GM18951 (cell line): ENCODE results near the gene ADAMTS16.

Experiments
- POLR2A ChIP-seq: IDR thresholded peaks from 4 replicates; pipeline ENCODE4 v1.6.1; 2011; ENCODE audit warnings: mild to moderate bottlenecking; ENCODE audit not compliant: insufficient read length, insufficient read depth; ENCODE audit errors: extremely low read depth
- in situ Hi-C: fragments of 300-500 bp; cut with MboI; formaldehyde crosslinking; loops from one replicate; pipeline ENCODE4 v1.12.0; 2022; ENCODE audit warnings: low sequenced_read_pairs, mixed read lengths, inconsistent platforms; ENCODE audit not compliant: unreplicated experiment

ADAMTS16 gene

DNA sequence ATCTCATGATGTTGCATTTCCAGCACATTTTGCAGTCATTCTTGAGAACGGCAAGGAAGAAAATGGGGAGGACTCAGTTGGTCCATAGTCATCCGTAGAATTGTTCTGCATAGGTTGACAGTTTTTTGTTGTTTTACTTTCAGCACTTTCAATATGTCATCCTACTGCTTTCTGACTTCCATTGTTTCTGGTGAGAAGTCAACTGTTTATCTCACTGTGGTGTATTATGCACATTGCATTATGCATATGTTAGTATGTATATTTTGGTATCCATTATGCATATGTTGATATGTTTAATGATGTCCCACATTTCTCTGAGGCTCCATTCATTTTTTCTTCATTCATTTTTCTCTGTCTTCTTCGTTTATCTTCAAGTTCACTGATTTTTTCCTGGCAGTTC, 10.5 kb downstream of the ADAMTS16 start:
- in situ Hi-C loops, result no loop called here

DNA sequence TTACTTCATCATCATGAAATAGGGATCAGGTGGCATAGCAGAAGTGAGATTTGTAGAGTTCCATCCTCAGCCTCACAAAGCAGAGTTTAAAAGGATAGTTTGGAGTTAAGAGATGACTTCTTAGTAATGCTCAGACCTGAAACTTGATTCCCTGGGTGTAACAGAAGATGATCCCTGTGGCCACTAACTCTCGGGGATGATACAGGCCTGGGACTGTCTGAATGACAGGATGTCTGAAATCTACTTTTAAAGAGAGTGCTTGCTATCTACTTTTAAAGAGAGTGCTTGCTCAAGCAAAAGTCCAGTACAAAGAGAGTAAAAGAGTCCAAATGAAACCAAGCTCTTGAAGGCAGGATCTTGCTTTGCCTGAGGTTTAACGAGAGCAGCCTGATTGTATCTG, 14.6 kb downstream of the ADAMTS16 start:
- TF ChIP-seq POLR2A, result no peak
- in situ Hi-C loops, result no loop called here

More for the DNA sequence above, 10.5 kb downstream of the ADAMTS16 start:
- TF ChIP-seq POLR2A, result no peak

DNA sequence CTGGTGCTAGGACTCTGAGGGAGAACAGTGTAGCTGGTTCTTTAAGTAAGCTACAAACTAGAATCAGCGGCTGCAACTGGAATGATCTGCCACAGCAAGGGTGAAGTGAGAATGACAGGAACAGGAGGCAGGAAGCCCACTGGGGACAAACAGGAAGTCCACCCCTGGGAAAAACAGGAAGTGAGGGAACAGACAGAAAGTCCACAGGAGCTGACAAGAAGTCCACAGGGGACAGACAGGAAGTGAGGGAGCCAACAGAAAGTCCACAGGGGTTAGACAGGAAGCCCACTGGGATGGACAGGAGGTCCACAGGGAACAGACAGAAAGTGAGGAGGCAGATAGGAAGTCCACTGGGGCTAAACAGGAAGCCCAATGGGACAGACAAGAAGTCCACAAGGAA, 15.5 kb downstream of the ADAMTS16 start:
- no peak for TF ChIP-seq POLR2A
- in situ Hi-C loops, result no loop called here

DNA sequence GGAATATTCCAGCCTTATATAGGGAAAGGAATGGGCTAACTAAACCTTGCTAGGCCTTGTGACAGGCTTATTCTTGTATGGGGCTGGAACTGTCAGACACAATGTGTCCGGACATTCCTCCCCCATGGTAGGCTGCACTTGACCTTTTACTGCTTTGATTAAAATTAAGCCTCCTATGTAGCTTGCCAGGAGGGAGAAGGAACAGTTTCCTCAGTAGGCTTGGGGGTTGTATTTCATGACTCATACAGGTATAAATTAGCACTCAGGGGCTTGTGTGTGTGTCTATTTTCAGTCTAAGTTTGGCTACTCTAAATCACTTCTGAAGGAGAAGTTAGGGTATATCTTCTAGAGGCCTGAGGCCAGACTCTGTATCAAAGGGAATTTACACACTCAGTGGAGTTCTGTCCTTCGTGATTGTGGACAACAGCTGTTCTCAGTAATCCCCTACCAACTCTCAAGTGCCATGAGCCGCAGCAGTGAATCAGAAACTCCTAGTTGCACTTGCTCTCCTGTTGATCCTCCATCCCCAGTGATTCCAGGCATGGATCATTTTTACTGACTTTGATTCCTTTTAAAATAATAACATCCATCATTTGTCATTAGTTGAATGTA, 16.4 kb downstream of the ADAMTS16 start:
- TF ChIP-seq POLR2A, result no peak
- in situ Hi-C loops, result no loop called here

DNA sequence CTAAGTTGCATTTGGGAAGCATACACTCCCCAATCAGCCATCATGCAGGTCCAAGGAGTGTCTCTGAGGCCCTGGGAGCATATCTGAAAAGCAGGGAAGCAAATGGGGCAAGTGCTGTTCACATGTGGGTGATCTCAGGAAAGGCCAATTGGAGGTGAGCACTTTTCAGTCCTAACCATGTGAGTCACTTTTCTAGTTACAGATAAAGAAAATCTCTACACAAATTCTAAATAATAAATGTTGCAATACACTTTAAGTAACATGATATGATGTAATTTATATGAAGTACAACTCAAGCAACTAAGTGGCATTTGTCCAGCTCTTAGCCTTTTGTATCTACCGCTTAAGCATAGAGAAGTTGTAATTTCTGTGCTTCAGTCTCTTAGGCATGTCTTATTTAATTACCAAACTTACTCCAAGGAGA, 18.4 kb downstream of the ADAMTS16 start:
- in situ Hi-C loops, result no loop called here
- no peak for TF ChIP-seq POLR2A

DNA sequence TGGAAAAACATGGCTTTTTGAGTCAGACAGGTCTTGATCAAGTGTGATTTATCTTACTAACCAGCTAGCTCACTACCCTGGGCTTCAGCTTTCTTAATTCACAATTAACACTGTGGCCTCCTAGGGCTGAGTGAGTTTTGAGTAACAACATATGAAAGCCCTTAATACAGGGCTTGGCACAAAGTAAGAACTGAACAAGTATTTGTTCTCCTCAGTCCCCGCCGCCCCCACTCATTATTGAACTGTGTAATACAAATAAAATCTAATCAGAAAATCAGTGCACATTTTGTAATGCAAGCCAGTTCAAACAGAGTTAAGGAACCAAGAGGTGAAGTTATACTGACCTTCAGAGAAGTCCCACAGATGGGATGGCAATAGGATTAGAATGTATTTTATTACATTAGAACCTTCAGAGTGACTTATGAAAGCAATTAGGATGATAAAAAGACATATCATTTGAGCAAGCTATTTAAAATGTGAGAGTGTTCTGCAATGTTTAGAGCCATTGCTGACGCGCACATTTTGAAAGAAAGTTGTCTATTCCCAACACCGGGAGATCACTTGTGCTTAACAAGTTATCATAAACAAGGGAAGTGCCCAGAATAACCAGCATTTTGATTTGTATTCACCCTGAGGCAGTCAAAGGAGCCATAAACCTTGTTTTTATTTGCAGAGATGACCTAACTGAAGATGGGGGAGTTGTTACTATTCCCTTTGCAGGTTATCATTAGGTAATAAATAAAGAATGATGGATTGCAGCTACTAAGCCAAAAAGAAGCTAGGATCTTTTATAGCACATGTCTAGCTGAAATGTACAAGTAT, 19.4 kb downstream of the ADAMTS16 start:
- no peak for TF ChIP-seq POLR2A
- in situ Hi-C loops, result no loop called here

DNA sequence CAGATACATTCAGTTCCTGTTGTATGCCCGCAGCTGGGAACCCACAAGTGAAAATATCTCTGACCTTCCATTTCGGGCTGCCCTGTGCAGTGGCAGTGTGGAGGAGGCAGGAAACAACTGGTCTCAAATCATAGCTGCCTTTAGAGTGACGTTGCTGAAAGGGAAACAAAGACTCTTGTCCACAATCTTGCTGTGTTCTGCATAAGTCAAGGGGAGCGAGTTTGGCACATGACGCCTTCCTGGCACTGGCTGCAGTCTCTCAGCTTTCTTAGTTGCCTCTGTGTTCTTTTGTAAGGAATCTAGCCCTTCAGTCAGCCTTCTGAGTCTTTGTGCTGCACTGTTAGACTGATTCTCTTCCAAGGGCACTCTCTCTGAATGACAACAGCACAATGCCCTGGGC, 24.0 kb downstream of the ADAMTS16 start:
- TF ChIP-seq POLR2A, result no peak
- in situ Hi-C loops, result no loop called here

DNA sequence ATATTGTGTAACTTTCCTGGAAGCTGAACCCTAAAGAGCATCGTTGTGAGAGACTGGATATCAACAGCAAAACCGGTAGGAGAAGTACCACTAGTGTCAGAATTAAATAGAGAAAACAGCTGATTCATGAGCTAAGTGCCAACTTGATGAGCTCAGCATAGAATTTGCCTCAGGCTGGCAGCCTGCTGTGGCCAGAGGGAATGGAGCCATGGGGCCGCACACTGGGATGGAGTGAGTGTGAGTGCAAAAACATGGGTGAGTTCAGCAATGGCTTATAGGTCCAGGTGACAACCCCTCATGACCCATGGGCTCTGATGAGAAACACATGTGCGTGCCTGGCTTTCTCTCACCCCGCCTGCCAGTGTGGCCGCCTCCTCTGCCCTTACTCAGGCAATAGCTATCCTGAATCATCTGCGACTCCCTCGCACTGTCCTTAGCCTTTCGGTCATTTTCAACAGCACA, 25.4 kb downstream of the ADAMTS16 start:
- in situ Hi-C loops, result no loop called here
- TF ChIP-seq POLR2A, result no peak

DNA sequence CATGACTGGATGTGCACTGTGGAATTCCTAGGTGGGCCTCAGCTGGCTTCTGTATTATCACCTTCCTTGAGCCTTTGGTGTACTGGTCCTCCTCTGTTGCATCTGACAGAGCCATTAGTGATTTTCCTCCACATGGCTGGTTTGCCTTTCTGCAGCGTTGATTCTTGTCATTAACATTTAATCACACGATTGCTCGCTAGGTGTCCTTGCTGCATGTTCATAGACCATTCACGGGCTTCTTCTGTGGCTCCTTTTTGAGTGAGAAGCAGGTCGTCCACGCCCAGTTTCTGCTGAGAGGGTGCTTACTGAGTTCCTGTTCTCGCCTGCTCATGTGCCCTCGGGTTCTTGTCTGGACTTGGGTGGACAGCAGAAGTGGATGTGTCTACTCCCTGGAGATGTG, 29.3 kb downstream of the ADAMTS16 start:
- TF ChIP-seq POLR2A, result no peak
- in situ Hi-C loops, result no loop called here

DNA sequence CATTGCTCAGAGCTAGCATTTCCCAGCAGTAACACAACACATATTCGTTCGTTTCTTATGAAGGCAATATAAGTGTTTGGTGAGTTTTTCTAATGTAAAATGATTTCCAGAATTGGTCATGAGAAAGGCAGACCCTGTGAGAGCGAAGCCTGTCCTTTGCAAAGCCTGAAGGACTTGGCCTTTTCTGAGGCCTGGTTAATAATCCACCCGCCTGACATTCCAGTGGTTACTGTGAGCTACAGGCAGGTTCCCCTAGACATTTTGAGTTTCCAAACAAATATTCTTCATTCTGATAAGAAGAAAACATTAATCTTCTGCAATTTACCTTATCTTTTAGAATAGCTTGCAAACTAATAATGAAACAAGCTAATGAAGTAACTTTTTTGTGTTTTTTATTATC, 38.0 kb downstream of the ADAMTS16 start:
- in situ Hi-C loops, result no loop called here
- no peak for TF ChIP-seq POLR2A

DNA sequence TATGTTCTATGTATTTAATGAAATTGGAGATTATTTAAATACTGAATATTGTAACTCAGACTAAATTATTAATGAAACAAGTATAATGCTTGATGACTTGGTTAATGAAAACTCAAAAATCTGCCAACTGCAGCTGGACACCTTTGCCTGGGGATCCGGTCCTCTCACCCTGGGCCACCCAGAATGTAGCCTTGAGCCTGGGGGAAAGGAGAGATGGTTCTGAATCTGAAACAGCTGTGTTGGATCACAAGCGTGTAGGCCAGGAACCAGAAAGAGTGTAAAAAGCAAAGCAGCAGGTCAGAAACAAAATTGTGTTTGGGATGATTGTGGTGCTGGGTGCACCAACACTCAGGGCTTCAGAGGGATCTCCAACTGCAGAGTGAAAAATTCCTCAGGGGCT, 38.5 kb downstream of the ADAMTS16 start:
- in situ Hi-C loops, result no loop called here
- TF ChIP-seq POLR2A, result no peak

DNA sequence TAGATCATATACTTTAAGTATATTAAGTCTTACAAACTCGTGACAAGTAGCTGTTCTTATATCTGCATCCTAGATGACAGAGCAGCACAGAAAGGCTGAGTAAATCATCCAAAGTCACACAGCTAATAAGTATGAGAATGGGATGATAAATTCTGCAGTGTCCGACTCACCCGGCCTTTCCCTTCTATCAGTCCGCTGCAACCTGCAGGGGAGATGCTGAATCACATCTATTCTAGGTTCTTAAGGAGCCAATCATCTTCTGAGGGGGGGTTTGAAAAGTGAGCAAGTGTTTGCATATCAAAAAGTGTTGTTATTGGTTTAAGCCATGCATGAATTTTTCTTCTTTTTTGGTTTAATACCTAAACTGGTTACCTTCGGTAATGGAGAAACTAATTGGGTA, 38.9 kb downstream of the ADAMTS16 start:
- TF ChIP-seq POLR2A, result no peak
- in situ Hi-C loops, result no loop called here

DNA sequence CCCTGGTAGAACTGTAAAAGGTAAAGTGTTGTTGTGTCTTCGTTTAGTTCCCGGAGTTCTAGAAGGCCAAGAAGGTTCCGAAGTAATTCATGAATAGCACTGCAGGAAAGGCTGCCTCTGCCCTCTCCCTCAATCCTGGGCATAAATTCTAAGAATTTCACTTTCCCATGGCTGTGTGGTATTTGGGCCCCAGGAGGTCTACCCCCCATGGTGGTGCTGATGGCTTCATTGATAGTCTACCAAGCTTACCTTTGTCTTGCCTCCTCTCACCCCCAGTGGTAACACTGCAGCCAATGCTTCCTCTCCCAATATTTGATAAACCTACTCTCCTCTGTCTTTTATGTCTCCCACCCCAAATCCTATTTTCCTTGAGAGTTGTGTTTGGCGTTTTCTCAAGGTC, 39.5 kb downstream of the ADAMTS16 start:
- no peak for TF ChIP-seq POLR2A
- in situ Hi-C loops, result no loop called here

DNA sequence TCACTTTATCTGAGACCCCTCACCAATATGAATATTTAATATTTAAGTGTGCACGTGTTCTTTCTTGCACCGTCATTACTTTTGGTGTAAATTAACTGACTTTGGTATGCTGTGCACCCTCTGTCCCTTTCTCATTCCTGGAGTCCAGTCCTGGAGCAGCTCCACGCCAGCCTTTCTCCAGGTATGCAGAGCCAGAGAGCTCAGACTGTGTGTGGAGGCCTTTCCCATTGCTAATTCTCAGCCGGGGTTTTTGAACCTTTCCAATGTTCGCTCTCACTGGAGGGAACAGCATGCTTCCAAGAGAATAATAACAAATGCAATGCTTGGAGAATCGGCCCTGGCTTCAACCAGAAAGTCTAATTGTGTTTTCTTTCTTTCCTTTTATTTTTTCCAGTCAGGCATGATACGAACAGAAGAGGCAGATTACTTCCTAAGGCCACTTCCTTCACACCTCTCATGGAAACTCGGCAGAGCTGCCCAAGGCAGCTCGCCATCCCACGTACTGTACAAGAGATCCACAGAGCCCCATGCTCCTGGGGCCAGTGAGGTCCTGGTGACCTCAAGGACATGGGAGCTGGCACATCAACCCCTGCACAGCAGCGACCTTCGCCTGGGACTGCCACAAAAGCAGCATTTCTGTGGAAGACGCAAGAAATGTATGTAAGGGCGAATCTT, 41.7 kb downstream of the ADAMTS16 start:
- no peak for TF ChIP-seq POLR2A
- in situ Hi-C loops, result no loop called here

DNA sequence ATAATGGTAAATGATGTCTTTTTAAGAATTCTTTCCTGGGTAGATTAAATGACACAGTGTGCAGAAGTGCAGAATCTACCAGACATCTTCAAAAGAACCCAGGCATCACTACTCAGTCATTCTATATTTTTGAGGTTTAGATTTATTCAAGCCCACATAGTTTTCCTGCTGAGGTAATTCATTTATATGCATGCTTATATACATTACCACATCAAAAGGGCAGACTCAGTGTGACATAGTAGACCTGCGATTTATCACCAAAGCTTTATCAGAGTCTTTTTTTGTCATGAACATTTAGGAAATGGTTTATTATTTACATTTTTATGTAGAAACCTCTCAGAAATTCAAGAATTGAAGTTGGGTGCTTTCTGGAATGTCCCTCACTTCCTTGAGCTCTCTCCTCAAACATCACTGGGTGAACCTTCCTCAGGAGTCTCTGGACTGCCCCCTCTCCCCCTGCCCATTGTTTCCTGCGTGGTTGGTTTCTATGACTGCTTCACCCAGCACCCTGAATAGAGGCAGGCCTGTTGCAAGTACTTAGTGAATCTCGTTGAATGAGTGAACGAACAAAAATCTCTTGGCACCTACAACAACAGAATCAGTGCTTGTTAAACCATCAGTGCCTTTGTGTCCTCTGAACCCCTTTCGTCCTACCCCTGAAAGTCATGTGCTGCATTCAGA, 42.5 kb downstream of the ADAMTS16 start:
- in situ Hi-C loops, result no loop called here
- no peak for TF ChIP-seq POLR2A
